Activated CD4-positive, alpha-beta T cell treated with anti-CD3 and anti-CD28 coated beads, Interleukin-2, amount 50 U/mL, for 1 hour (primary cell): ENCODE data around the gene TCF4.

Experiments
- DNase-seq: peaks from one replicate; pipeline ENCODE4 v3.0.0-alpha.2; 2020

TCF4 gene

DNA sequence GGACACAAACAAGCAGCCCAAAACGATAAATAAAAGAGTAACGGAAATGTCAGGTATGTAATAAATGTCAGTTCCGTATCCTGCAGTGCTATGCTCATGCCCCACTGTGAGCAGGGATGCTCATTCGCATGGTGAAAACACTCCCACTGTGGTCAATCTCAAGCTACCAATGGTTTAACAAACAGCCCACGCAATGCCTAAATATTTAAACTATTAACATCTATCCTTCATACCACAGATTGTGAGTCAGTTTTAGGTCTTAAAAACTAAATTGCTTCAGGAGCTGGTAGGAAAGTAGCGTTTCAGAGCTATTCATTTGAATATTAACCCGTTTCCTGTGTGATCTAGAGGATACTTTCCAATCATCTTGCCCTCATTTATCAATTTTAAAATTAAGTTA, 207.4 kb downstream of the TCF4 start:
- no peak for DNase-seq

DNA sequence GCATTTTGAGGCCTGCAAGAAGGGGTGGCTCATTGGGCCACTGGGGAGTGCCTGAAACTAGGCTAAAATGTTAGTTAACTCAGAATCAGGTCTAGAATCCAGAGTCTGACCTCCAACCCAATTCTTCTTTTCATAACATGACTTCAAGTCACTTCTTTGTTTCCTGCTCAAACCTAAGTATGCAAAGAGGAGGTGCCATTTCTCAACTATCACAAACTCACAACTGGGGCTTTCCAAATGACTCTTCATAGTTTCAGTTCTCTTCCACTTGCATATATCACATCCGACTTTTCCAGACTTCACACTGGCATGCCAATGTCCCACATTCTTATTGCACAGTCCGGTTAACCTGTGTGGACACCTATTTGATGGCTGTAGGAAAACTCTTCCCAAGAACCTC, 211.6 kb downstream of the TCF4 start:
- DNase-seq, result no peak

DNA sequence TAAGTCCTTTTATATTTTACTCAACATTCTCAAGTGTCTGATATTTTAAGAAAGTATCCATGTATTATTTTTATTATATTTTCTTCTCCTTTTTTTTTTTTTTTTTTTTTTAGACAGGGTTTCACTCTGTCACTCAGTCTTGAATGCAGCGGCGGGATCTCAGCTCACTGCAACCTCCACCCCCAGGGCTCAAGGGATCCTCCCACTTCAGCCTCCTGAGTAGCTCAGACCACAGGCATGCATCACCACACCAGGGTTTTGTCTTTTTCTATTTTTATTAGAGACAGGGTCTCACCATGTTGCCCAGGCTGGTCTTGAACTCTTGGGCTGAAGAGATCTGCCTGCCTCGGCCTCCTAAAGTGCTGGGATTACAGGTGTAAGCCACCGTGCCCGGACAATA, 212.1 kb downstream of the TCF4 start:
- DNase-seq, result no peak

DNA sequence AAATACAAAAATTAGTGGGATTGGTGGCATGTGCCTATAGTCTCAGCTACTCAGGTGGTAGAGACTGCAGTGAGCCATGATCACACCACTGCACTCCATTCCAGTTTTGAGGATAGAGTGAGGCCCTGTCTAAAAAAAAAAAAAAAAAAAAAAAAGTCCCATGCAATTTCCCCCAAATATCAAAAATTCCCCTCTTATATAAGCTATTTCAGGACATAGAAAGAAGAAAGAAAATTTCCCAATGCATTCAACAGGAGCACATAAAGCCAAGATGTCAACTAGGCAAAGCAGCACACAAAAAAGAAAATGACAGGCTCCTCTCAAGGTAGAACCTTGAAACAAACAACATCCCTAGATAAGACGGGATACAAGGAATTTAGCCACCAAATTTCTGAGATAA, 213.3 kb downstream of the TCF4 start:
- no peak for DNase-seq

DNA sequence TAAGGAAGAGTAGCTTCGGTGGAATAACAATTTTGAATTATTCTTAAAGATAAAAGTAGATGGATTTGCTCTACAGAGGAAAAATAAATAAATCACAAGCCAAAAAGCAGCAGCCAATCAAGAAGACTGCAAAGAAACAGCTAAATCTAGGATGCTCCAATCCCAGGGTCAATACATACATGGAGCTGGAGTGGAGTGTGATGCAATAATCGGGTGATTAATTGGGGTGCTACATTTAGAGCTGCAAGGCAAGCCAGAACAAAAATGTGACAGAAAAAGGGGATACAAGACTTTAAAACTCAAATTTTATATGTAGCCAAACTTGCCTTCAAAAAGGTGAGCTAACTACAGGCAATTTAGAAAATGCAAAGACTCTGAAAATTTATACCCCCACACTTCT, 215.8 kb downstream of the TCF4 start:
- no peak for DNase-seq

DNA sequence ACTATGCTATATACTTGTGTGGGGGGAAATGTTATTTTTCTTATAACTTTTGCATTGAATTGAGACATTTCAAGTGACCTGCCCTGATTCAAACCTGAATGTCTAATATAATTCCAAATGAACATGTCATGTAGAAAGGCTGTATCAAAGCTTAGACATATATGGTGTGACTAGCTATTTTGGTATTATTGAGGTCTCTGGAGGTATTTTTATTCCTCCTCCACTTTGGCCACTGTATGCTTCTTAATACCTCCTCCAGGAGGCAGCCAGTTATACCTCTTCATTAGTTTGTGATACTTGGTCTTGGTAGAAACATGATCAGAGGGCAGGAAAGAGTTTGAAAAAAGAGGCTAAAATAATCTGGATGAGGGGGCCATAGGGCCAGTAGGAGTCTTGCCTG, 217.1 kb downstream of the TCF4 start:
- no peak for DNase-seq

DNA sequence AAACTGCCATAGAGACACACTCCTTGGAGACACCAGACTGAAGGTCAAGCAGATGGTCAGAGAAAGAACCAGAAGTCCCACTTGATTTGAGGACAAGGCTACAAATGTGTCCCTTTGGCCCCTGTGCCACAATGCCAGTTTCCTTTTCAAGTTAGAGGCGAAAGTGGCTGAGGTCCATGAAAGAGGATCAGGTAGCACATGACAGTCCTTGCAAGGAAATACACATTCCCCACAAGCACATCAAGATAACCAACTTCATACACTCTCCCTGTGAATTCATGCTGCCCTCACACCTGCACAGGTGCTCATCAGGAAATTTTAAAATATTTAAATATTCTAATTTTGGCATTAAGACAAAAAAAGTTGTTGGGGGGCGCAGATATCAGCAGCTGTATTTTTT, 218.6 kb downstream of the TCF4 start:
- no peak for DNase-seq

DNA sequence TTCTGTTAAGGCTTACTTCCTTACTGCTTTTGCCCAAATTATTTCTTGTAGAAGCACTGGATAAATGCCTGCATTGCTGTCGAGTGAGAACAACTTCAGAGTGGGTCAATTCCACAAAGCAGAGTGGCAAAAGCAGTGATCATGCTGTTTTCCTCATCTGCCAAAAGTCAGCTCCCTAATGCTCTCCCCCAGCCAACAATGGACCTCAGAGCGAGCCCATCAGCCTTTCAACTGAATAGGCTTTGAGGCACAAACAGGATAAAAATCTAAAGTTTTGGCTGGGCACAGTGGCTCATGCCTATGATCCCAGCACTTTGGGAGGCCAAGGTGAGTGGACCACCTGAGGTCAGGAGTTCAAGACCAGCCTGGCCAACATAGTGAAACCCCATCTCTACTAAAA, 222.7 kb downstream of the TCF4 start:
- no peak for DNase-seq

DNA sequence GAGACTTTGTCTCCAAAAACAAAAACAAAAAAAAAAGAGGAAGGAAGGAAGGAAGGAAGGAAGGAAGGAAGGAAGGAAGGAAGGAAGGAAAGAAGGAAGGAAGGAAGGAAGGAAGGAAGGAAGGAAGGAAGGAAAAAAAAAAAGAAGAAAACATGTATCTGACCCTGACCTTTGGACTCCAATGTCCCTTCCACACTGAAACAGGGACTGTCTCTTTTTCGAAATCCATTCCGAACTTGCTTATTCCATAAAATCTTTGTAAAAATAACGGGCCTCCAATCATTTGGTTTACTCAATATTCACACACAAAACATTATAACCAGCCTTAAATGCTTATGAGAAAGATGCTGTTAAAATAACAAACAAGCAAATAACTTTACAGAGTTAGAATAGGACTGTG, 225.7 kb downstream of the TCF4 start:
- DNase-seq, result no peak

DNA sequence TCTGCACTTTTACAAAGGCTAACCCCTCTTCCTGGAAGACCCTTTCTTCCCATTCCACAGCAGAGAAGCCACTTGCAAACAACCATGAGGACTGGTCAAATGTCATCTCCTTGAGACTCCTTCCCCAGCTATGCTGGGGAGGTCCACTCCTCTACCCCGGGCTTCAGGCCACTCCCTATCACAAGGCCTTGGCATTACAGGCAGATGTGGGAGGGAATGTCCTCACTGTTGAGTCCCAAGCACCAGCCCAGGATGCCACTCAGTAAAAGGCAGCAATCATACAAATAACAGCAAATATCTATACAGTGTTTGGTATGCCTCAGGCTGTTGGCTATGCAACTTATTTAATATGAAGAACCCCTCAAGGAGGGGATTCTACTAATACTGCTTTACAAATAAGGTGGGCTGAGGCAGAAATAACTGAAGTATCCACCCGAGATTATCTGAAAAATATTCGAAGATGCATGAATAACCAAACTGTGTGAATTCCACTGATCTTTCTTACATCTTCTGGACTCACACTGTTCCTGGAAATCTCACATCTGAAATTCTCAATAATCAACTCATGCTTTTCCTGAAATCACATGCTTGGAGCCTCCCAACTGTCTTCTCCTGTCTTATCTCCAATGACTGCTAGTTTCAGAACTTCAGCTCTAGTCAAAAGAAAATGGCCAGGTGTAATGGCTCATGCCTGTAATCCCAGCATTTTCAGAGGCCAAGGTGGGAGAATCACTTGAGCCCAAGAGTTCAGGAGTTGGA, 226.3 kb downstream of the TCF4 start:
- DNase-seq, result no peak

DNA sequence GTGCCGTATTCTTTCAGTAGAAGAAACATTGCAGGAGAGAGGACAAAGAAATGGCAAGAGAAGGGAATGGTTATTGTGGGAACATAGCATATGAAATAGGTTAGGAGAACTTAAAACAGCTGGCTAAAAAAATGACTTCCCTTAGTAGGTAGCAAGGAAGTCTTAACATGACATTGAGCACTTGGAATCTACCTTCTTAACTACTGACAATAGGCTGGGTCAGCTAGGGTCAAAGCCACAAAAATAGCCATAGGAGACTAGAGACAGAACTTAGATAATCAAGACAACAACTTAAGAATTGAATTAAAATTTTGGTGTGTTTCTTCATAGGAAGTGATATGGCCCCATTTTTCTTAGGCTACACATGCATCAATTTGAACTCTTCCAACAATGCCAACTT, 227.9 kb downstream of the TCF4 start:
- no peak for DNase-seq

DNA sequence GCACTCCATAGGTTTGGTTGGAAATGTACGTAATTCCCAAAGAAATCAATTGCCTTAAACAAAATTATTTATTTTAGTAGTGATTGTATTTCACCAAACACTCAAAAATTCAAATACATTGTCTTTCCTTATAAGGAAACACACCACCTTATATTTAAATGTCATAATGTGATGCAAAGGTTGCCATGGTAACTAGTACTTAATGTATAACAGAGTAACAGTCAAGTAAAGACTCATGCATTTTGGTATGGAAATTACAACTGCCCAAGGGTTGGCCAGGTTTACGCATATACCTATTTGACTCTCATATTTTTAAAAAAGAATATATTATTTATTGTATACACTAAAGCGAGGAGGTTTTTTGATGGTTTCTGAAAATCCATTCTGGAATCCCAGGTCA, 231.2 kb downstream of the TCF4 start:
- no peak for DNase-seq

DNA sequence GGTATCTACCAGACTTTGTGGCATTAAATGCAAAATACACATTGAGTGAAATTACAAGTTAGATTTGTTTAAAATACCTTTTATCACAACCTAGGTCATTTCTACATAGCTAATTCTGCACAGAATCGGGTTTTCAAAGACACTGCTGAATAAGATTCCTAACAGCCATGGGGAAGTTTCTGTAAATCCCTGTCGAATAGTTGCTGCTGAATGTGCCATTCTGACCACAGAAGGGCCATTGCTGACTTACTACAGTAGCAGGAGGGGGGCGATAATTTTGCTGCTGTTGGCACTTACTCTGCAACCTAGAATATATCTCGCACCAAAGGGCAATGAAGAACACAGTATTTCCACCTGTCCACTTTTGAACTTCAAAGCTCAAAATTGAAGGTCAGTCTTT, 232.8 kb downstream of the TCF4 start:
- no peak for DNase-seq

DNA sequence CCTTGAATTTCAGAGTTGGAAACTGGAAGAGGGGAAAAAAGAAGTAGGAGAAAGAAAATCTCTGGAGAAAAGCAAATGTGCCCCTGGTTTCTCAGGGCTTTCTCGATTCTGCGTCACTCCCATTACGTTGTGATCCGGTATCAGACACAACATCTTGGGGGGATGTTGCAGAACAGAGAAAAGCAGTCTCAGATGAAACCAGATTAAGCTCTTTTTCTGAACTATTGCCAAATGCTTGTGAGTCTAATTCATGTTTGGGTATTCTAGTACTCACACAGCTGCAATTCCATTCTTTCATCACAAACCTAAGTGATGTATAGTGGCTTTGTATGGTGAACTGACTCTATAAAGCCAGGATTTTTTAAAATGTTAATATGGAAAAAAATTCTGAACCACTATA, 233.2 kb downstream of the TCF4 start:
- DNase-seq, result no peak

DNA sequence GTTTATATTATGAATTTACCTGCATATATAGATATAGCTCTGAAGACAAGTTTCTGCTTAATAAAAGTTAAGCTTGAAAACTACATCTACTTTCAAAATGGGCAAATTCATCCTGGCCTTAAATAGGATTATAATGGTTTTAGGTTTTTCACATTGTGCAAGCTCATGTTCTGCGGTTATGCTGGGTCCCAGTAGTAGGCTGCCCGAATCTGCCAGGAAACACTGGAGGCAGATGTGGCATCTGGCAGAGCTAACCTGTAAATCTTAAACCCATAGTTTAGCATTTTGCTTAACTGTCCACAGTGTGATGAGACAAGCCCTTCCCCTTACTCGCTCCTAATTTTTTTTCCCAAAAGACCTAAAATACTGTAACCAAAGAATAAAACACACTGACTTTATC, 234.2 kb downstream of the TCF4 start:
- no peak for DNase-seq

DNA sequence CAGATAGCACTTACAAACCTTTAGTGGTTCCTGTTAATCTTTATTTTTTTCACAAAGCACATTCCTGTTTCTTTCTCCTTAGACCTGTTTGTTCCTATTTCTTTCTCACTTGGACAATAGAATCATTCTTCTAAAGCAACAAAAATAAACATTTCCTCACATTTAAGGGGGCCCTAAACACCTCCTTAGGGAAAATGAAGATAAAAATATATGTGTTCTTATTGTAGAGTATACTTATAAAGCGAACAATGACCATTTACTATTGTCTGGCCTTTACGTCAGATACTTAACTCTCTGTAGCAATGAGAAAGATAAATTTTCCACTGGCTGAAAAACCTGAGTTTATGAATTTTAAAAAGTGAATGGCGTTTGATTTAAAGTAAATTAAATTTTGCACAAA, 234.6 kb downstream of the TCF4 start:
- no peak for DNase-seq

DNA sequence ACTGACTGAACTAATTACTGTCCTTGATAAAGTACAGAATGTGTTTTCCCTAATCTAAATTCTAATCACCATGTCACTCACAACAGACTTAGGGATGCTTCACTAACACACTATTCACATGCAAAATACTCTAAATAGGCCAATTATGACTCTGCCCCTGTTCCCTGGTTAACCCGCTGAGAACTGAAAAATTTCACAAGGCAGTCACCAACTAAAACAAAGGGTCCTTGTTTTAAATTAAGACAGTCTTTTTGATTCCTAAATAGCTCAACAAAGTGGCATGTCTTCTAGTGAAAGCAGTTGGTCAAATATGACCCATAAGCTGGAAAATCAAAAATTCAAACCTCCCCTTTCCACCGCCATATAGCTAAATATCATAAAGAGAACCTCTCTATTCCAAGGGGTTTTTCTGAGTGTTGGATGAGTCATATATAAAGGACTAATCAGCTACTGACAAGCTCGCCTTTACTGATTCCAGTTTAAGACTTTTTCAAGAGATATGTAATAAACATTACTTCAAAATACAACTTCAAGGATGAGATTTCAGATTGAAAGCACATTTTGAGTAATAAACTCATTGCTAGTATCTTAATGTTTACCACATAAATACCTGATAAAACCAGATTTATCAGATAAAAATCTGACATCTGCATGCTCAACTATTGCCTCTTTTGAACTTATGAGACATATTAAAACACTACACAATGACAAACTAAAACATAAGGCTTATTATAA, 235.8 kb downstream of the TCF4 start:
- no peak for DNase-seq

DNA sequence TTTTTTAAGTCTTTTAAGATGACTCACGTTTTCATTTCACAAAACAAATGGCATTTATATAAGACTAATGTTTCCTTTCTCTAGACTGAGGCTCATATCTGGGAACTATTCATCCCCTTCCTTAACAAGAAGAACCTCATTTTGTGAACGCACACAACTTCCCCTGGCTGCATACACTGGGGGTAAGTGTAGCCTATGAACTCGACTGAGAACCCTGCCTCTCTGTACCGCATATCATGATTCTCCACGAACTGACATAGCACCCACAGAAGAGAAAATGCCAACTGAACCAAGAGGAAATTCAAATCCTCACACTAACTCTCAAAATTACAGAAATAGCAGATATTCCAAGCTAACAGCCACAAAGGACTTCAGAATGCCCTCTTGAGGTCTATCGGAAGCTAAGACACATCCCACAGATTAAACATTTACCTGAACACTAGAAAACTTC, 236.7 kb downstream of the TCF4 start:
- no peak for DNase-seq

DNA sequence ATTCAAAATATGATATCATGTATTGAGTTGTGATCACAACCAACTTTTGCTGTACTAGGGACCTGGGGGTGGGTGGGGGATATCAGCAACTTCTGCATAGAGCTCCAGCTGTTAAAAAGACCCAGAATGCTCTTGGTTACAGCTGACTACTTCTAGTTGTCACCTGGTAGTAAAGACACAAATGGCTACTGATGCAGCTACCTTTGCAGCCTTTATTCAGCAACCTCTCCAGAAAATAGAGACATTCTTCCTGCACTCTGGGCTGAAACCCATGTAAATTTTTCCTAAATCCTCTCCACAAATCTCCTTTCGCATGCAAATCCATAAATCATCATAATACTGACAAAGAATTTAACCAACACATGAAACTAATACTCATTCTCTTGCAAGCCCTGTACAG, 238.3 kb downstream of the TCF4 start:
- DNase-seq, result no peak

DNA sequence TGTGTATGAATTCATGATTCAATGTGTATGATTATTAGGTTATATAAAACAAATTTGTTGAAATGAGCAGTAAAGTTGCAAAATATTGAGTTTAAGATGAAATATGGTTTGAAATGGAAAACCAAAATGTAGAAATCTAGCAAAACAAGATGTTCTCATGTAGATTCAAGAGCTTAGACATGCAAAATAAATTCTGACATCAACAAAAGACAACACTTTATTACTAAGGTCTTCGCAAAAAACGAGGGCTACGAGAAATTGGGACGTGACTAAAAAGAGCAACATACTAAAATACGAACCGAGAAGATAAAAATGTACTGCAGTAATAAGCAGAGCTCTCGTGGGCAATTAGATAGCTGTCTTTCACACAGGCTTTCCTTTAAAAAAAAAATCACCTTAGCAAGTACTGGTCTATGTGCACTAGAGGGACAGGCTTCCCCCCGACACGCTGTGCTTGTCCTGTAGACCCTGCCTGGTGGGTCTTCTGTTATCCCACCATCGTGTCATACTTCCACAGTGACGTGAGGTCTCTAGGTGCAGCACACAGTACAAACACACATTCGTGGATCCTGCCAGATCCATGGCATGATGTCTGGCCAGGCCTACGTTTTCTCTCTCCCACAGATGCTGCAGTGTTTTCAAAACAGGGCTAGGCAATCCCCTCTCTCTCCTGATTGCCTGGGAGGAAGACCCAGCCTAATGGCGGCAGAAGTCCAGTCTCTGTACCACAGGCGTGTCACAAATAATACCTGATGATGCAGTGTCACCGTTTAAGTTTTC, 240.8 kb downstream of the TCF4 start:
- DNase-seq, result no peak

DNA sequence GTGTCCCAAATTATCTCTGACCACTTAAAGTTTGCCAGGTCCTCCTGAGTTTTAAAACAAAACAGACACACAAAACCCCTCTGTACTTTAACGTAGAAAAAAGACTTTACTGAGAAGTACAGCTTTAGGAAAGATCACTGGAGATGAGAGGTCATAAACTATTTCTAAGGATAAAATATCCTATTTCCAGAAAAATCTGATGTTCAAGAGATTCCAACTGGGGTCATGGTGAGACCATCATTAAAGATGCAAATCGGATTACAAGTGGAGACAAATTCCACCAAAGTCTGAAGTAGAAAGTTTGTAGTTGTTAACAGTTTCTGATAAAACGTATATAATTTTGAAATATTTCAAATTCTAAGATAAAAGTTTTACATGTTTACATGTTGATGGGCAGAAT, 241.6 kb downstream of the TCF4 start:
- DNase-seq, result no peak

DNA sequence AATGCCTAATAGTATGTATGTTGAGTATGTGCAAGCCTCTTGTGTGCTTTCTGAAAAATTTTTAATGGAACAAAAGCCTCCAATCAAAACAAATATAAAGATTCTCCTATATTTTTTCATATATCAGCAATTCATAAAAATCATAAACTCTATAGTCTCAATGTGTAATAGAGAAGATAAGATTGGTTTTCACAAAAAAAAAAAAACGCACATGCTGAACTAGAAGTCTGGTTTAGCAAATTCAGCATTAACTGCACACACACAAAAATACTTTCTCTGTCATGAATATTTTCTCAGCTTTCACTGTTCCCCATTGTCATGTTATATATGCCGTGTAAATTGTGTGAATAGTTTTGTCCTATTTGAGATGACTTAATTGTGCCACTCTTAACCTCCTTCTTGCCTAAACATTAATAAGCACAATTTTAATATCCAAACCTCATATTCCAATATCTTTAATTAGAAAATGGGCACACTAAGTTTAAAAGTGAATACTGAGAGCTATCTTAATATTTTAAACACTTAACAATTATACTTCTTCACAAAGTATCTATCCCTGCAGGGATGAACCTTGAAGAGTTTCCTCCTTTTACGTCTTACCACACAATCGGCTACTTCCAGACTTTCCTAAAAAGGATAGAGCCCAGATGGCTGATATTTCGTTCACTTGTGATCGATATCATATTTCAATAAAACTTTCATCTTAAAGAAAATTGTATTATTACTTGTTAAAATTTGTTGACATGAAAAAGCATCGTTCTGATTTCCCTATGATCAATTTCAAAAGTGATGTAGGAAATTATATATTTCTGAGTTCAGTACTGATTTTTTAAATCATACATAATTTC, 242.7 kb downstream of the TCF4 start:
- no peak for DNase-seq
